Ectodermal cell (in vitro differentiated cells): ENCODE data around the gene GRK1.

Source experiments
- H3K27ac ChIP-seq: 2 replicates; pipeline ENCODE4 v1.7.0; 2013; ENCODE audit warnings: mild to moderate bottlenecking, low read depth, low read length; ENCODE audit not compliant: insufficient read depth, poor library complexity, severe bottlenecking
- H3K27me3 ChIP-seq: 2 replicates; pipeline ENCODE4 v1.7.0; 2013; ENCODE audit warnings: mild to moderate bottlenecking, low read length; ENCODE audit not compliant: insufficient read depth, control insufficient read depth, poor library complexity, severe bottlenecking
- H3K36me3 ChIP-seq: one replicate; pipeline ENCODE4 v1.7.0; 2013; ENCODE audit warnings: low read length; ENCODE audit not compliant: control insufficient read depth, insufficient read depth
- H3K4me1 ChIP-seq: one replicate; pipeline ENCODE4 v1.7.0; 2013; ENCODE audit warnings: low read length; ENCODE audit not compliant: control insufficient read depth, insufficient read depth
- H3K4me3 ChIP-seq: 2 replicates; pipeline ENCODE4 v1.7.0; 2013; ENCODE audit warnings: low read depth, low read length, control low read depth; ENCODE audit not compliant: insufficient read depth
- H3K9me3 ChIP-seq: 2 replicates; pipeline ENCODE4 v1.7.0; 2013; ENCODE audit warnings: mild to moderate bottlenecking, low read length, moderate library complexity; ENCODE audit not compliant: control insufficient read depth
- WGBS, 2 experiments: methylation state at CpG; one replicate each; pipeline ENCODE4 v1.1.7; 2013; ENCODE audit warnings: missing lambda C conversion rate in 2 of 2; 5-methylcytosine and 5-hydroxymethylcytosine counted together

GRK1 gene

GRCh38 chr13:113767366-113767765 is 100.3 kb downstream of the GRK1 start:
- H3K4me1 ChIP-seq, result peaks cover 3% of the 10 kb centered on the region
- H3K9me3 ChIP-seq, result no peaks in the 10 kb centered on the region
- no peak overlapping the region for H3K27ac ChIP-seq
- no peaks in the 10 kb centered on the region for H3K27me3 ChIP-seq
- H3K4me3 ChIP-seq, result no peak overlapping the region
- WGBS, 2 experiments, result 81 to 91% methylated on average over 2 of the region's 2 CpGs
- no peaks in the 10 kb centered on the region for H3K36me3 ChIP-seq

GRCh38 chr13:113768018-113768905 is 101.2 kb downstream of the GRK1 start:
- Histone ChIP-seq H3K27me3 (no peaks in the 10 kb centered on the region), H3K27ac (no peak overlapping the region), H3K36me3 (no peaks in the 10 kb centered on the region), H3K9me3 (no peaks in the 10 kb centered on the region), H3K4me1 (peaks cover 3% of the 10 kb centered on the region), H3K4me3 (no peak overlapping the region)
- 93% methylated on average over 28 of the region's 28 CpGs for WGBS, 2 experiments

GRCh38 chr13:113769106-113769505 is 102.1 kb downstream of the GRK1 start:
- Histone ChIP-seq H3K36me3 (no peaks in the 10 kb centered on the region), H3K27me3 (no peaks in the 10 kb centered on the region), H3K4me1 (peaks cover 3% of the 10 kb centered on the region), H3K9me3 (no peaks in the 10 kb centered on the region), H3K27ac (no peak overlapping the region), H3K4me3 (no peak overlapping the region)
- WGBS, 2 experiments, result 92 to 95% methylated on average over 5 of the region's 5 CpGs

- 89 to 90% methylated on average over 13 of the region's 13 CpGs for WGBS, 2 experiments
- H3K4me3 ChIP-seq, result no peak overlapping the region
- H3K4me1 ChIP-seq, result peaks cover 3% of the 10 kb centered on the region
- H3K9me3 ChIP-seq, result no peaks in the 10 kb centered on the region
- no peak overlapping the region for H3K27ac ChIP-seq
- H3K27me3 ChIP-seq, result no peaks in the 10 kb centered on the region
- H3K36me3 ChIP-seq, result no peaks in the 10 kb centered on the region
Observed at GRCh38 chr13:113769881-113770280, 102.9 kb downstream of the GRK1 start.

GRCh38 chr13:113770441-113770840 is 103.4 kb downstream of the GRK1 start:
- WGBS, 2 experiments, result 84 to 91% methylated on average over 8 of the region's 8 CpGs
- Histone ChIP-seq H3K36me3 (no peaks in the 10 kb centered on the region), H3K4me1 (peaks cover 1% of the 10 kb centered on the region), H3K4me3 (no peak overlapping the region), H3K9me3 (no peaks in the 10 kb centered on the region), H3K27me3 (no peaks in the 10 kb centered on the region), H3K27ac (no peak overlapping the region)

GRCh38 chr13:113770937-113771336 is 103.9 kb downstream of the GRK1 start:
- no peak overlapping the region for H3K4me3 ChIP-seq
- no peaks in the 10 kb centered on the region for H3K4me1 ChIP-seq
- H3K27me3 ChIP-seq, result no peaks in the 10 kb centered on the region
- H3K9me3 ChIP-seq, result no peaks in the 10 kb centered on the region
- no peak overlapping the region for H3K27ac ChIP-seq
- H3K36me3 ChIP-seq, result no peaks in the 10 kb centered on the region
- WGBS, 2 experiments, result 92 to 95% methylated on average over 5 of the region's 5 CpGs

GRCh38 chr13:113771709-113772331 is 104.8 kb downstream of the GRK1 start:
- H3K27me3 ChIP-seq, result no peaks in the 10 kb centered on the region
- H3K4me3 ChIP-seq, result no peak overlapping the region
- H3K36me3 ChIP-seq, result no peaks in the 10 kb centered on the region
- WGBS, 2 experiments, result 82 to 86% methylated on average over 4 of the region's 4 CpGs
- H3K27ac ChIP-seq, result no peak overlapping the region
- no peaks in the 10 kb centered on the region for H3K4me1 ChIP-seq
- H3K9me3 ChIP-seq, result no peaks in the 10 kb centered on the region

GRCh38 chr13:113774177-113775107 is 107.4 kb downstream of the GRK1 start:
- Histone ChIP-seq H3K27ac (no peak overlapping the region), H3K4me3 (no peak overlapping the region)

GRCh38 chr13:113775451-113776145 is 108.6 kb downstream of the GRK1 start:
- WGBS, 2 experiments, result 93% methylated on average over 28 of the region's 28 CpGs

More at GRCh38 chr13:113774177-113775107, 107.4 kb downstream of the GRK1 start:
- Histone ChIP-seq H3K9me3 (no peaks in the 10 kb centered on the region), H3K27me3 (no peaks in the 10 kb centered on the region), H3K4me1 (no peaks in the 10 kb centered on the region), H3K36me3 (no peaks in the 10 kb centered on the region)
- 80 to 81% methylated on average over 9 of the region's 9 CpGs for WGBS, 2 experiments

More at GRCh38 chr13:113775451-113776145, 108.6 kb downstream of the GRK1 start:
- Histone ChIP-seq H3K27me3 (no peaks in the 10 kb centered on the region), H3K9me3 (no peaks in the 10 kb centered on the region), H3K4me1 (no peaks in the 10 kb centered on the region), H3K27ac (no peak overlapping the region), H3K36me3 (no peaks in the 10 kb centered on the region), H3K4me3 (no peak overlapping the region)
